Tibial nerve (tissue), 4 donors: ENCODE results near the gene TM4SF1. TPM values are rescaled to one million over a fixed set of nuclear protein-coding genes. Genes with fewer than 3 reads are reported as not detected.
A peak's percentile ranks its signal among the peaks of the same experiment; 100 is the strongest.
"Not testable (repeated sequence)": the region's sequence is repeated elsewhere in the genome, so short reads cannot be mapped to it uniquely, and the experiment has no call there.

ENCODE experiments used
- DNase-seq, 2 donors: peaks; one replicate each; pipeline ENCODE4 v3.0.0-alpha.2; 2019; ENCODE audit warnings: low spot score in 2 of 2
- H3K27ac ChIP-seq, 4 donors: fragments of 200-600 bp; sonication (generic) in 3 of 4; one replicate each; pipeline ENCODE4 v1.5.1; 2017 to 2019; ENCODE audit warnings: mild to moderate bottlenecking in 1 of 4
- H3K27me3 ChIP-seq, 2 donors: fragments of 200-600 bp; sonication (generic) in 1 of 2; one replicate each; pipeline versions ENCODE4 v1.5.1 to v1.6.0; 2017 to 2019
- H3K36me3 ChIP-seq, 3 donors: fragments of 200-600 bp; sonication (generic); one replicate each; pipeline ENCODE4 v1.5.1; 2018 to 2019
- H3K4me1 ChIP-seq, 4 donors: fragments of 200-600 bp; sonication (generic) in 3 of 4; one replicate each; pipeline ENCODE4 v1.5.1; 2017 to 2019
- H3K4me3 ChIP-seq, 4 donors: fragments of 200-600 bp; sonication (generic) in 3 of 4; one replicate each; pipeline ENCODE4 v1.5.1; 2017 to 2019; ENCODE audit warnings: mild to moderate bottlenecking in 1 of 4, moderate library complexity in 1 of 4
- H3K9me3 ChIP-seq, 4 donors: fragments of 200-600 bp; sonication (generic) in 3 of 4; one replicate each; pipeline ENCODE4 v1.5.1; 2017 to 2019
- EP300 ChIP-seq, 2 donors: sonication (generic); formaldehyde crosslinking; IDR thresholded peaks; one replicate each; pipeline ENCODE4 v1.6.1; 2017; ENCODE audit warnings: antibody characterized with exemption in 2 of 2, mild to moderate bottlenecking in 1 of 2
- POLR2A ChIP-seq, 2 donors: fragments of 450-650 bp; IDR thresholded peaks; one replicate each; pipeline ENCODE4 v1.6.1; 2017; ENCODE audit warnings: antibody characterized with exemption in 2 of 2, mild to moderate bottlenecking in 2 of 2, moderate library complexity in 2 of 2
- WGBS, 2 donors: methylation state at CpG; one replicate each; pipeline ENCODE4 v1.1.5; 2018; 5-methylcytosine and 5-hydroxymethylcytosine counted together
- total RNA-seq, 4 donors: library from RNA; depleted of rRNA; stranded (reverse); fragments of >200 nt; gene quantifications; one replicate each; pipeline ENCODE4 v1.1.0, GENCODE V29; 2016
- TF ChIP-seq, protein P1 (sequence below), 5 experiments: fragments of 200-600 bp in 3 of 5; fragments of 450-650 bp in 2 of 5; sonication (generic) in 3 of 5; IDR thresholded peaks; one replicate each; pipeline ENCODE4 v1.5.1; 2016 to 2019; ENCODE audit warnings: antibody characterized with exemption in 5 of 5, mild to moderate bottlenecking in 3 of 5, moderate library complexity in 2 of 5

Gene TM4SF1
- total RNA-seq, 4 donors from 2014 or later, result 132 to 264 (median 169) TPM

DNA sequence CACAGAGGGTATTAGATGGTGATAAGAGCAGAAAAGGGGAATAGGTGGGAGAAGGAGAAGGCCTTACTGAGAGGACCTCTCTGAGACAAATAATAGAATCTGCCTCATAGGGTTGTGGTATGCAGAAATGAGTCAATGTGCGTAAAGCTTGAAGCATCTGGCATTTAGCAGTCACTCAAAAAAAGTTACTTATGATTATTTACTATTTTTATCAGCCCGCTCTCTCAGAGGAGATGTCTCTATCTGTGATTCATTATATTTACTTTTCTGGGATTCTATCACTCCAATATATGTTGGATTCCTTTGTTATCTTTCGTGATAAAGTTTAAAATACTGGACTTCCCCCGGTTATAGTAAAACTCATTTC, 4.6 kb upstream of the TM4SF1 start:
- Histone ChIP-seq H3K36me3 (no peaks in the 10 kb centered on the region), H3K27me3 (no peaks in the 10 kb centered on the region), H3K4me3 (no peak overlapping the region), H3K9me3 (no peaks in the 10 kb centered on the region), H3K4me1 (peaks cover 0 to 31% (median 10%) of the 10 kb centered on the region in 4 donors), H3K27ac (no peak overlapping the region)
- WGBS, 2 donors, result 76 to 88% methylated on average over 4 of the region's 4 CpGs
- TF ChIP-seq POLR2A (IDR thresholded peaks at IDR 0.05) (no peak), EP300 (IDR thresholded peaks at IDR 0.05) (no peak)
- TF ChIP-seq, protein P1, sequence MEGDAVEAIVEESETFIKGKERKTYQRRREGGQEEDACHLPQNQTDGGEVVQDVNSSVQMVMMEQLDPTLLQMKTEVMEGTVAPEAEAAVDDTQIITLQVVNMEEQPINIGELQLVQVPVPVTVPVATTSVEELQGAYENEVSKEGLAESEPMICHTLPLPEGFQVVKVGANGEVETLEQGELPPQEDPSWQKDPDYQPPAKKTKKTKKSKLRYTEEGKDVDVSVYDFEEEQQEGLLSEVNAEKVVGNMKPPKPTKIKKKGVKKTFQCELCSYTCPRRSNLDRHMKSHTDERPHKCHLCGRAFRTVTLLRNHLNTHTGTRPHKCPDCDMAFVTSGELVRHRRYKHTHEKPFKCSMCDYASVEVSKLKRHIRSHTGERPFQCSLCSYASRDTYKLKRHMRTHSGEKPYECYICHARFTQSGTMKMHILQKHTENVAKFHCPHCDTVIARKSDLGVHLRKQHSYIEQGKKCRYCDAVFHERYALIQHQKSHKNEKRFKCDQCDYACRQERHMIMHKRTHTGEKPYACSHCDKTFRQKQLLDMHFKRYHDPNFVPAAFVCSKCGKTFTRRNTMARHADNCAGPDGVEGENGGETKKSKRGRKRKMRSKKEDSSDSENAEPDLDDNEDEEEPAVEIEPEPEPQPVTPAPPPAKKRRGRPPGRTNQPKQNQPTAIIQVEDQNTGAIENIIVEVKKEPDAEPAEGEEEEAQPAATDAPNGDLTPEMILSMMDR (IDR thresholded peaks at IDR 0.05), result no peak
- DNase-seq, result no peak

DNA sequence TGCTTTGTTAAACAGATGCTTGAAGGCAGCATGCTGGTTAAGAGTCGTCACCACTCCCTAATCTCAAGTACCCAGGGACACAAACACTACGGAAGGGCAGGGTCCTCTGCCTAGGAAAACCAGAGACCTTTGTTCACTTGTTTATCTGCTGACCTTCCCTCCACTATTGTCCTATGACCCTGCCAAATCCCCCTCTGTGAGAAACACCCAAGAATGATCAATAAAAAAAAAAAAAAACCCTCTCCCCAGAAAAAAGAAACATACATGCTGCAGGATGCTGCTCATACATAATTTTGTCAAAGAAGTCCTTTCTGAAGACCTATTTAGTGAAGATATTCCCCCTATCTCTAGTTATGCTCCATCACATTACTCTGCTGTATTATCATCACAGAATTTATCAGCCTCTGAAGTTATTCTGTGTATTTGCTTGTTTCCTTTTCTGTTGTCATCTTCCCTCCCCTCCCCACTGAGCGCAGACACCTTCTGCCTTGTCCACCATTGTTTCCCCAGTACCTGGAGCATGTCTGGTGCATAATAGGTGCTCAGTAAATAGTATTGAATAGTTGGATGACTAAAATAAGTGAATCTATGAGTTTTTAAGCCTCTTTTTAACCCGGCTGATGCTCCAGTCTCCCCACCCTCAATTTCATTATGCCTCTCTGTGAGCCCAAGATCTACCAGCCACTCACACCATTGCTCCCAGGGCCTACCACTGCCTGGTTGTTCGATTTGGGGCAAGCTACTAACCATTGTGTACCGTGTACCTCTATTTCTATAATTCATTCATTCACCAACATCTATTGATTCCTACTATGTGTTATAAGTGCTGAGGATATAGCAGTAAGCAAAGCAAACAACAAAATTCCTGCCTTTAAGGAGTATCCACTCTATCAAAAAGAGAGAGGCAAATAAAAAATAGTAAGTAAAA, 4.0 kb upstream of the TM4SF1 start:
- H3K27ac ChIP-seq, result no peak overlapping the region
- no peaks in the 10 kb centered on the region for H3K9me3 ChIP-seq

DNA sequence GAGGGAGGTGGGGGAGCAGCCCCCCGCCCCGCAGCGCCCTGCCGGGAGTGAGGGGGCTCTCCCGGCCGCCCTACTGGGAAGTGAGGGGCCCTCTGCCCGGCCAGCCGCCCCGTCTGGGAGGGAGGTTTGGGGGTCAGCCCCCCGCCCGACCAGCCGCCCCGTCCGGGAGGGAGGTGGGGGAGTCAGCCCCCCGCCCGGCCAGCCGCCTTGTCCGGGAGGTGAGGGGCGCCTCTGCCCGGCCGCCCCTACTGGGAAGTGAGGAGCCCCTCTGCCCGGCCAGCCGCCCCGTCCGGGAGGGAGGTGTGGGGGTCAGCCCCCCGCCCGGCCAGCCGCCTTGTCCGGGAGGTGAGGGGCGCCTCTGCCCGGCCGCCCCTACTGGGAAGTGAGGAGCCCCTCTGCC, 2.8 kb upstream of the TM4SF1 start:
- not testable (repeated sequence) for H3K27ac ChIP-seq

More for the DNA sequence above, 4.0 kb upstream of the TM4SF1 start:
- H3K27me3 ChIP-seq, result no peaks in the 10 kb centered on the region
- TF ChIP-seq, protein P1 (IDR thresholded peaks at IDR 0.05), result no peak
- no peak for TF ChIP-seq POLR2A (IDR thresholded peaks at IDR 0.05)
- TF ChIP-seq EP300 (IDR thresholded peaks at IDR 0.05), result no peak
- no peak overlapping the region for H3K4me3 ChIP-seq
- H3K36me3 ChIP-seq, result no peaks in the 10 kb centered on the region
- 69 to 76% methylated on average over 6 of the region's 6 CpGs for WGBS, 2 donors
- peaks cover 0 to 24% (median 8%) of the 10 kb centered on the region in 4 donors for H3K4me1 ChIP-seq
- no peak for DNase-seq

DNA sequence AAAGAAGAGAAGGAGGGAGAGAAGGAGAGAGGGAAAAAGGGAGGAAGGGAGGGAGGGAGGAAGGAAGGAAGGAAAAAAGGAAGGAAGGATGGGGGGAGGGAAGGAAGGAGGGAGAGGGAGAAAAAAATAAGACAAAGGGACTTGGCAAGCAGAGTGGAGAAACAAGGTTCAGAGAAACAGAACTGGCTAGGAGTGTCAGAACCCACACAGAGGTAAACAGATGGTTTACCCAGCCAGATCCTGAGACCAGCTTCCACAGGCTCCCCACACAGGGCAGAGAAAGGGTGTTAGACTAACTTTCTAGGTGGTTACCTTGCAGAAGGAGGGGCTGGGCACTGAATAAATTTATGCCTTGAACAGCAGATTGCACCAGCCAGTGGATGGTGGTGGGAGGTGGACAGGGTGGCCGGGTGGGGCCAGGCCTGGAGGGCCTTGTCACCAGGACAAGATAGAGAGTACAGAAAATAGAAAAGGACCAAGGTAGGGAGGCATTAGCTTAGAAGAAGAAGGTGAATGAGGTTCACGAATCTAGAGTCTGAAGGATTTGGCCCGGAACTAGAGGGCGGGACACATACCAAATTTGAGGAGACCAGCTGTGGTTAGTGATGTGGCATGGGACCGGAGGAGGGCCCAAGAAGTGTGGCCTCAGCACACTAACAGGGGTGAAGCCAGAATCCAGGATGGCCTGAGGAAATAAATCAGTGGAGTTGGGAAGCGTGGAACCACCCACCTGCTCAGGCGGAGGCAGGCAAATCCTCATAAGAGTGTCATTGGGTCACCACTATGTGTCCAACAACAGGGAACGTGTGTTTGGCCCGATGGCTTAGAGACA, 1.2 kb upstream of the TM4SF1 start:
- H3K36me3 ChIP-seq, result no peaks in the 10 kb centered on the region
- peak overlapping the region in 3 of 4 donors; percentile 72 to 86 (median 77) for H3K27ac ChIP-seq
- H3K4me3 ChIP-seq, result no peak overlapping the region
- no peaks in the 10 kb centered on the region for H3K27me3 ChIP-seq
- 87 to 90% methylated on average over 9 of the region's 9 CpGs for WGBS, 2 donors
- no peak for TF ChIP-seq POLR2A (IDR thresholded peaks at IDR 0.05)
- TF ChIP-seq, protein P1 (IDR thresholded peaks at IDR 0.05), result no peak
- no peak for TF ChIP-seq EP300 (IDR thresholded peaks at IDR 0.05)
- peaks cover 0 to 23% (median 2%) of the 10 kb centered on the region in 4 donors for H3K4me1 ChIP-seq
- DNase-seq, result no peak
- H3K9me3 ChIP-seq, result no peaks in the 10 kb centered on the region

More for the DNA sequence above, 2.8 kb upstream of the TM4SF1 start:
- DNase-seq, H3K27me3 ChIP-seq, H3K36me3 ChIP-seq, H3K9me3 ChIP-seq, H3K4me3 ChIP-seq: not testable (repeated sequence)
- WGBS, 2 donors, result 100% methylated on average over 7 of the region's 32 CpGs; no CpG with 5 or more reads in 1 of the 2 donors
- H3K4me1 ChIP-seq, result peaks cover 0 to 15% (median 2%) of the 10 kb centered on the region in 4 donors

DNA sequence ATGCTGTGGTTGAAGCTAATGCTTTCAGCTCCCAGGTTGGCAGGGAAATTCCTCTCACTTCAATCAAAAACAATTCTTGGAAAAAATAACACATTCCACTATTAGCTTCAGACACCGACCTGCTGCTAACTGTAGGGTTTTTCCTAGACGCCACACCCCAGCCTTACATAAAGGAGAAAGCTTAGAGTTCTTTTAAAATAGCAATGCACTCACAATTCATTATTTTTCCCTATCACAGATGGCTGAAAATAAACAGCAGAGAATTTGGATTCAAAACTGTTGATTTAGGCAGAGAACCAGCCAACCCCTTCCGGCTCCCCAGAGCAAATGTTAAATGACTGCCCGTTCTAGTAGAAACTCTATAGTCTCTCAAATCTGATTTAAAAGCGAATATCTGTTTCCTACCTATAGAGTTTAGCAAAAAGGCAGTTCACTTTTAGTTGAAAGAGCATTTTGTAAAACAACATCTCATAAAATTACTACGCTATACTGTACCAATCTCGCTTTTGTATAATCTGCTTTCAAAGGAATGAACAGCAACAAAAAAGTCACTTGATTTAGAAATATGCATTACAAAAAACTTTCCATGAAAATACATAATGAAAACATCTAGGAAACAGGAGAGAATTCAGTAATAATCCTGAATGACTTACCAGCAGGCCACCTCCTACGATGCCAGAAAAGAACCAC, 586 bp downstream of the TM4SF1 start:
- TF ChIP-seq, protein P1 (IDR thresholded peaks at IDR 0.05), result no peak
- no peak for TF ChIP-seq POLR2A (IDR thresholded peaks at IDR 0.05)
- TF ChIP-seq EP300 (IDR thresholded peaks at IDR 0.05), result no peak
- H3K36me3 ChIP-seq, result no peaks in the 10 kb centered on the region
- WGBS, 2 donors, result 36% methylated on average over 8 of the region's 8 CpGs
- no peaks in the 10 kb centered on the region for H3K27me3 ChIP-seq
- peaks cover 0 to 38% (median 5%) of the 10 kb centered on the region in 4 donors for H3K4me1 ChIP-seq
- H3K9me3 ChIP-seq, result no peaks in the 10 kb centered on the region
- H3K27ac ChIP-seq, result peak overlapping the region; percentile 1 to 86 (median 70)
- no peak for DNase-seq
- peak overlapping the region; percentile 26 to 49 (median 33) for H3K4me3 ChIP-seq
